Suprapubic skin (tissue), 4 donors: Measurements from ENCODE around the gene TSSK2. TPM values are rescaled to one million over a fixed set of nuclear protein-coding genes. Genes with fewer than 3 reads are reported as not detected.

Experiments used
- DNase-seq, 2 donors: peaks; one replicate each; pipeline ENCODE4 v3.0.0-alpha.2; 2019; ENCODE audit warnings: low spot score in 2 of 2
- H3K27ac ChIP-seq: fragments of 200-600 bp; sonication (generic); one replicate; pipeline ENCODE4 v1.5.1; 2019
- H3K27me3 ChIP-seq: fragments of 200-600 bp; sonication (generic); one replicate; pipeline ENCODE4 v1.5.1; 2019
- H3K36me3 ChIP-seq: fragments of 200-600 bp; sonication (generic); one replicate; pipeline ENCODE4 v1.5.1; 2019
- H3K4me1 ChIP-seq: fragments of 200-600 bp; sonication (generic); one replicate; pipeline ENCODE4 v1.5.1; 2019
- H3K4me3 ChIP-seq: fragments of 200-600 bp; sonication (generic); one replicate; pipeline ENCODE4 v1.5.1; 2019; ENCODE audit warnings: mild to moderate bottlenecking
- H3K9me3 ChIP-seq: fragments of 200-600 bp; sonication (generic); one replicate; pipeline ENCODE4 v1.5.1; 2019
- CTCF ChIP-seq, 2 donors: fragments of 200-600 bp in 1 of 2; fragments of 450-650 bp in 1 of 2; sonication (generic) in 1 of 2; IDR thresholded peaks; one replicate each; pipeline ENCODE4 v1.5.1; 2016 to 2019; ENCODE audit warnings: antibody characterized with exemption in 2 of 2, mild to moderate bottlenecking in 1 of 2, moderate library complexity in 1 of 2
- EP300 ChIP-seq: sonication (generic); formaldehyde crosslinking; IDR thresholded peaks from one replicate; pipeline ENCODE4 v1.6.1; 2017; ENCODE audit warnings: antibody characterized with exemption
- POLR2A ChIP-seq, 2 donors: fragments of 450-650 bp; IDR thresholded peaks; one replicate each; pipeline ENCODE4 v1.6.1; 2017; ENCODE audit warnings: antibody characterized with exemption in 2 of 2, mild to moderate bottlenecking in 2 of 2, moderate library complexity in 2 of 2
- POLR2AphosphoS5 ChIP-seq, 3 donors: sonication (generic); formaldehyde crosslinking; IDR thresholded peaks; one replicate each; pipeline ENCODE4 v1.6.1; 2017; ENCODE audit warnings: antibody characterized with exemption in 3 of 3
- WGBS: methylation state at CpG from one replicate; pipeline ENCODE4 v1.1.5; 2018; 5-methylcytosine and 5-hydroxymethylcytosine counted together
- total RNA-seq, 4 donors: library from RNA; depleted of rRNA; stranded (reverse); fragments of >200 nt; gene quantifications; one replicate each; pipeline ENCODE4 v1.1.0, GENCODE V29; 2016

Gene TSSK2
- total RNA-seq, 4 donors from 2014 or later = not detected

DNA sequence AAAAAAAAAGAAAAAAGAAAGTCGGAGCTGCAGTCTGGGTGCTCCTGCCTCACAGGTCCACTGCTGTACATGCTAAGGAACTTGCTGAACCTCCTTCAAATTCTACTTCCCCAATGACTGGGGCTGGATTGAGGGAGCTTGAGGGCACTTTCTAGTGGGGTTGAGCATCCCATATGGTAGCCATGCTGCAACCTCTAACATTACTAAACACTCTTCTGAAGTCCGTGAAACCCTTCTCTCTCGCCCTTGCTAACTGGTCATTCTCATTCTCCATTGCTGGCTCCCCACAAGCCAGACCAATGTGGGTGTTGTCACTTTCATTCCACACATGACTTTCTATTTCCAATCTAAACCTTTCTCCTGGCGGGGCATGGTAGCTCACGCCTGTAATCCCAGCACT, 12.1 kb downstream of the TSSK2 start:
- no peak overlapping the region for H3K4me3 ChIP-seq

GRCh38 chr22:19143967-19144400, 12.9 kb downstream of the TSSK2 start:
- Histone ChIP-seq H3K9me3 (no peaks in the 10 kb centered on the region), H3K27ac (peak overlapping the region; percentile 61), H3K4me3 (peak overlapping the region; percentile 65), H3K27me3 (peaks cover 13% of the 10 kb centered on the region), H3K36me3 (peaks cover 39% of the 10 kb centered on the region), H3K4me1 (peaks cover 10% of the 10 kb centered on the region)
- 10% methylated on average over 17 of the region's 17 CpGs for WGBS
- DNase-seq = no peak
- TF ChIP-seq CTCF (IDR thresholded peaks at IDR 0.05) (no peak), POLR2A (IDR thresholded peaks at IDR 0.05) (no peak), EP300 (no peak), POLR2AphosphoS5 (IDR thresholded peaks at IDR 0.05) (no peak)

More for the DNA sequence above, 12.1 kb downstream of the TSSK2 start:
- no peak for TF ChIP-seq EP300
- TF ChIP-seq POLR2A (IDR thresholded peaks at IDR 0.05) = no peak
- no peak for TF ChIP-seq POLR2AphosphoS5 (IDR thresholded peaks at IDR 0.05)
- TF ChIP-seq CTCF (IDR thresholded peaks at IDR 0.05) = no peak
- DNase-seq = no peak
- Histone ChIP-seq H3K4me1 (peaks cover 9% of the 10 kb centered on the region), H3K27me3 (peaks cover 5% of the 10 kb centered on the region), H3K36me3 (peaks cover 47% of the 10 kb centered on the region), H3K27ac (no peak overlapping the region), H3K9me3 (no peaks in the 10 kb centered on the region)
- WGBS = 88% methylated on average over 5 of the region's 5 CpGs

GRCh38 chr22:19146215-19146968, 15.3 kb downstream of the TSSK2 start:
- Histone ChIP-seq H3K27me3 (peaks cover 37% of the 10 kb centered on the region), H3K36me3 (peaks cover 15% of the 10 kb centered on the region), H3K27ac (no peak overlapping the region), H3K4me1 (peaks cover 23% of the 10 kb centered on the region), H3K9me3 (no peaks in the 10 kb centered on the region), H3K4me3 (no peak overlapping the region)
- WGBS = 78% methylated on average over 9 of the region's 11 CpGs
- TF ChIP-seq CTCF (IDR thresholded peaks at IDR 0.05) (no peak), POLR2A (IDR thresholded peaks at IDR 0.05) (no peak), POLR2AphosphoS5 (IDR thresholded peaks at IDR 0.05) (no peak), EP300 (no peak)
- no peak for DNase-seq

- no peaks in the 10 kb centered on the region for H3K9me3 ChIP-seq
- H3K27me3 ChIP-seq = peaks cover 46% of the 10 kb centered on the region
- H3K27ac ChIP-seq = no peak overlapping the region
- no peak for TF ChIP-seq POLR2A (IDR thresholded peaks at IDR 0.05)
- peaks cover 23% of the 10 kb centered on the region for H3K4me1 ChIP-seq
- 48% methylated on average over 9 of the region's 9 CpGs for whole genome bisulfite sequencing
- no peak overlapping the region for H3K4me3 ChIP-seq
- H3K36me3 ChIP-seq = peaks cover 6% of the 10 kb centered on the region
- DNase-seq = no peak
Measured at GRCh38 chr22:19147195-19147780, 16.2 kb downstream of the TSSK2 start.

DNA sequence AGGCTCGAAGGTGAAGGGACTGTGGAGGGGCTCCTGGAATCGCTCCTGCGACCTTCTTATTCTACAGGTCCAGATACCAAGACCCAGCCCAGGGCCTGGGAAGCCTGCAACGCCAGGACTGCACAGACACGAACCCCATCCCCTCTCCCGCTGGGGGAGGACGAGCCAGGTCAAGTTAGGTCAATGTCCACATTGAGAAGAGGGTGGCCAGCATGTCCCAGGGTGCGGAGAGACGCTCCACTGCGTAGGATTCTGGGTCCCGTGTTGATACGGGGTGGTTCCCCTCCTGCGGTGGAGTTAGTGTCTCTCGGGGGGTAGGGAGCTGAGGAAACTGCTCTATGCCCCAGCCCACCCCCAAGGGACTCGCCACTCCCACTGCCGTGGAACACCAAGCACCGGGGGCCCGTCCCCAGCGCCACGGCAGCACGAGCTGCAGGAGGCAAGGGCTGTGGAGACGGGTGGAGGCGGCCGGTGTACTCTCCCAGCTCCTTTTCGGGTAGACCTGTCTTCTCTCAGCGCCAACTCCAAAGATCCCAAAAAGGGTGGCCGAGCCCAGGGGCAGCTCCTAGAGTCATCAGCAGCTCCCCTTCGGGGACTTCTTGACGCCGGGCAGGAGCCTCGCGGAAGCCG, 17.4 kb downstream of the TSSK2 start:
- TF ChIP-seq EP300 = no peak
- no peak for TF ChIP-seq POLR2A (IDR thresholded peaks at IDR 0.05)
- no peak for TF ChIP-seq POLR2AphosphoS5 (IDR thresholded peaks at IDR 0.05)
- no peak for TF ChIP-seq CTCF (IDR thresholded peaks at IDR 0.05)
- no peak overlapping the region for H3K27ac ChIP-seq
- H3K4me3 ChIP-seq = no peak overlapping the region
- WGBS = 60% methylated on average over 17 of the region's 33 CpGs
- no peaks in the 10 kb centered on the region for H3K9me3 ChIP-seq
- DNase-seq = no peak
- H3K27me3 ChIP-seq = peaks cover 56% of the 10 kb centered on the region
- peaks cover 21% of the 10 kb centered on the region for H3K4me1 ChIP-seq
- H3K36me3 ChIP-seq = no peaks in the 10 kb centered on the region
